Smooth muscle cell (in vitro differentiated cells): ENCODE data around the gene PLCL2. TPM values are rescaled to one million over a fixed set of nuclear protein-coding genes. Genes with fewer than 3 reads are reported as not detected.

Experiments
- DNase-seq: peaks from one replicate; lab custom pipeline; 2025; ENCODE audit not compliant: unreplicated experiment; lab: John Stamatoyannopoulos, UW
- H2AFZ ChIP-seq: fragments of 200-600 bp; sonication (generic); 2 replicates; pipeline ENCODE4 v1.6.0; 2016; ENCODE audit warnings: antibody characterized with exemption, low read depth, mild to moderate bottlenecking
- H3F3A ChIP-seq: fragments of 200-600 bp; sonication (generic); 2 replicates; pipeline ENCODE4 v1.6.0; 2017; ENCODE audit warnings: antibody characterized with exemption, low read depth
- H3K27ac ChIP-seq: fragments of 200-600 bp; sonication (generic); 2 replicates; pipeline ENCODE4 v1.5.1; 2016; ENCODE audit warnings: low read depth, mild to moderate bottlenecking
- H3K27me3 ChIP-seq: fragments of 200-600 bp; sonication (generic); 2 replicates; pipeline ENCODE4 v1.6.1; 2016; ENCODE audit warnings: low read depth, mild to moderate bottlenecking
- H3K36me3 ChIP-seq: fragments of 200-600 bp; sonication (generic); 2 replicates; pipeline ENCODE4 v1.5.1; 2016; ENCODE audit warnings: low read depth
- H3K4me1 ChIP-seq: fragments of 200-600 bp; sonication (generic); 2 replicates; pipeline ENCODE4 v1.5.1; 2016; ENCODE audit warnings: low read depth
- H3K4me2 ChIP-seq: fragments of 200-600 bp; sonication (generic); 2 replicates; pipeline ENCODE4 v1.6.0; 2016; ENCODE audit warnings: mild to moderate bottlenecking
- H3K4me3 ChIP-seq: fragments of 200-600 bp; sonication (generic); 2 replicates; pipeline ENCODE4 v1.5.1; 2016; ENCODE audit warnings: mild to moderate bottlenecking
- H3K79me2 ChIP-seq: fragments of 200-600 bp; sonication (generic); 2 replicates; pipeline ENCODE4 v1.6.0; 2016; ENCODE audit warnings: low read depth, mild to moderate bottlenecking
- H3K9ac ChIP-seq: fragments of 200-600 bp; sonication (generic); 2 replicates; pipeline ENCODE4 v1.6.0; 2016; ENCODE audit warnings: low read depth
- H3K9me3 ChIP-seq: fragments of 200-600 bp; sonication (generic); replicated peaks from 2 replicates; pipeline ENCODE4 v1.5.1; 2016; ENCODE audit warnings: low read depth
- H4K20me1 ChIP-seq: fragments of 200-600 bp; sonication (generic); 2 replicates; pipeline ENCODE4 v1.6.0; 2016; ENCODE audit warnings: low read depth
- WGBS: methylation state at CpG from one replicate; pipeline ENCODE4 v1.1.7; 2016; ENCODE audit warnings: low lambda C conversion rate; 5-methylcytosine and 5-hydroxymethylcytosine counted together
- polyA plus RNA-seq: library from polyadenylated mRNA; unstranded; fragments of >200 nt; fragmentation: Nextera tagmentation; extraction: Ambion mirVana; gene quantifications from 2 replicates; pipeline ENCODE4 v1.2.1, GENCODE V29; 2016
- total RNA-seq: library from RNA; depleted of rRNA; stranded (reverse); fragments of >200 nt; gene quantifications from 2 replicates; pipeline ENCODE4 v1.2.3, GENCODE V29; 2014
- TF ChIP-seq, protein P1 (sequence below): fragments of 200-600 bp; sonication (generic); IDR thresholded peaks from 2 replicates; pipeline ENCODE4 v1.5.1; 2017; ENCODE audit warnings: borderline replicate concordance, mild to moderate bottlenecking, antibody characterized with exemption; ENCODE audit not compliant: insufficient read depth, poor library complexity, severe bottlenecking

PLCL2 gene
- total and polyA plus RNA-seq, 2 experiments from 2014 or later: 2.1 to 5.0 TPM

DNA sequence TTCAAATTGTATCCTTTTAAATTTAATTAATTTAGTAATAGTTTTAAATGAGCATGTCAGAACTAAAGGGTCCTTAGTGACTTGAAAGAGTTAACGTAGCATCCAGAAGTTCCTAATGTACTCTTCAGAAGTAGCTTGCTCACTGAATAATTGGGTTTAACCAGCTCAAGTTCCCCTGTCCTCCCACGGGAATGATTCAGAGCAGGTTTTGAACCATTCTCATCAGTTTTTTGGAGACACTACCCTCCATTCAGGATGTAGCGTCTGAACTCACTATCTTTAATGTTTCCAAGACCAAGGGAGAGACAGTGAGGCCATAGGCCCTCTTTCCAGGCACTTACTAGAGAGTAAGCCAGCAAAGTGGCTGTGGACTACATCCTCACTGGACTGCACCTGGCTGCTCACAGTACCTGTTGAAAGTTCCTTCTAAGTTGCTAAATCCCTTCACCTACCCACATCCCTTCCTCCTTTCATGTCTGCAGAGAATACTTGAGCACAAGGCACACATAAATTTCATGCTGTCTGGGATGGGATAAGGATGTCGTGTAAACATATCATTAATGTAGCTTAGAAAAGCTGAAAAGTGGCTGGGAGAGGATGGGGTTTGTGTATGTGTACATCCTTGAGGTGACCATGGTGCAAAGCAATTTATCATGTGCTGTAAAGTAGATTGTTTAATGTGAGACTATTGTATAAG is 146.3 kb downstream of the PLCL2 start:
- no peaks in the 10 kb centered on the region for H3K9me3 ChIP-seq
- TF ChIP-seq, protein P1, sequence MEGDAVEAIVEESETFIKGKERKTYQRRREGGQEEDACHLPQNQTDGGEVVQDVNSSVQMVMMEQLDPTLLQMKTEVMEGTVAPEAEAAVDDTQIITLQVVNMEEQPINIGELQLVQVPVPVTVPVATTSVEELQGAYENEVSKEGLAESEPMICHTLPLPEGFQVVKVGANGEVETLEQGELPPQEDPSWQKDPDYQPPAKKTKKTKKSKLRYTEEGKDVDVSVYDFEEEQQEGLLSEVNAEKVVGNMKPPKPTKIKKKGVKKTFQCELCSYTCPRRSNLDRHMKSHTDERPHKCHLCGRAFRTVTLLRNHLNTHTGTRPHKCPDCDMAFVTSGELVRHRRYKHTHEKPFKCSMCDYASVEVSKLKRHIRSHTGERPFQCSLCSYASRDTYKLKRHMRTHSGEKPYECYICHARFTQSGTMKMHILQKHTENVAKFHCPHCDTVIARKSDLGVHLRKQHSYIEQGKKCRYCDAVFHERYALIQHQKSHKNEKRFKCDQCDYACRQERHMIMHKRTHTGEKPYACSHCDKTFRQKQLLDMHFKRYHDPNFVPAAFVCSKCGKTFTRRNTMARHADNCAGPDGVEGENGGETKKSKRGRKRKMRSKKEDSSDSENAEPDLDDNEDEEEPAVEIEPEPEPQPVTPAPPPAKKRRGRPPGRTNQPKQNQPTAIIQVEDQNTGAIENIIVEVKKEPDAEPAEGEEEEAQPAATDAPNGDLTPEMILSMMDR: no peak
- no peaks in the 10 kb centered on the region for H4K20me1 ChIP-seq
- 68% methylated on average over 4 of the region's 4 CpGs for WGBS
- H3K4me3 ChIP-seq: no peak overlapping the region
- no peak overlapping the region for H2AFZ ChIP-seq
- no peaks in the 10 kb centered on the region for H3K79me2 ChIP-seq
- H3K27me3 ChIP-seq: no peaks in the 10 kb centered on the region
- DNase-seq: no peak
- no peaks in the 10 kb centered on the region for H3K4me1 ChIP-seq
- H3K36me3 ChIP-seq: no peaks in the 10 kb centered on the region
- no peak overlapping the region for H3K27ac ChIP-seq
- H3K4me2 ChIP-seq: no peak overlapping the region
- H3F3A ChIP-seq: no peaks in the 10 kb centered on the region
- H3K9ac ChIP-seq: no peak overlapping the region

DNA sequence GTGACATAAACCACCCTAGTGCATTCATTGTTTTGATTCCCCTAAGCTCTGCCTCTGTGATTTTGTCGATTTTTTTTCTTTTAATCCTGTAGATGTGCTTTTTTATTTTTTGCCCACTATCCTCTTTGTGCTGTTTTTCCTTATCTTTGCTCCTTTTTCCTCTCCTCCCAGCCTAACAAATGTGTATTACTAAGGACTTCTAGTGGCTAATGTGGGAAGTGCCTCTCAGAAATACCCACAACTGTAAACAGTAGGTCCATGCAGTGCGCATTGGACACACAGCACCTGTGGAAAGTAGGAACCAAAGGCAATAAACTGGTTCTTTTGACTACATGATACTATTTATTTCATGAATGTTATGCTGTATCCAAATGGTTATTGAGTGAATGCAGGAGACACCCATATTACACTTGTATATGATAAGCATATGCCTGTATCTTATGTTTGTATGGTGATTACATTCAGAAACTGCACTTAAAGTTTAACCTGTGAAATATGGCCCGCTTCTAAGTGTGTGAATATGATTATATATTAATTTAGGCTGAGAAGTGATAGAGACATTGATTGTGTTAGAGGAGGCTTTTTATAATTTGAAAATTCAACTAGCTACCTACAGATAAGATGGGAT is 147.8 kb downstream of the PLCL2 start:
- Histone ChIP-seq H3K27ac (no peak overlapping the region), H2AFZ (no peak overlapping the region), H3F3A (no peaks in the 10 kb centered on the region), H3K4me2 (no peak overlapping the region), H3K4me3 (no peak overlapping the region), H3K36me3 (no peaks in the 10 kb centered on the region), H3K9ac (no peak overlapping the region), H3K79me2 (no peaks in the 10 kb centered on the region), H4K20me1 (no peaks in the 10 kb centered on the region), H3K27me3 (no peaks in the 10 kb centered on the region), H3K9me3 (no peaks in the 10 kb centered on the region), H3K4me1 (no peaks in the 10 kb centered on the region)
- WGBS: 52% methylated on average over 3 of the region's 3 CpGs
- TF ChIP-seq, protein P1: peak; percentile 52
- DNase-seq: no peak

DNA sequence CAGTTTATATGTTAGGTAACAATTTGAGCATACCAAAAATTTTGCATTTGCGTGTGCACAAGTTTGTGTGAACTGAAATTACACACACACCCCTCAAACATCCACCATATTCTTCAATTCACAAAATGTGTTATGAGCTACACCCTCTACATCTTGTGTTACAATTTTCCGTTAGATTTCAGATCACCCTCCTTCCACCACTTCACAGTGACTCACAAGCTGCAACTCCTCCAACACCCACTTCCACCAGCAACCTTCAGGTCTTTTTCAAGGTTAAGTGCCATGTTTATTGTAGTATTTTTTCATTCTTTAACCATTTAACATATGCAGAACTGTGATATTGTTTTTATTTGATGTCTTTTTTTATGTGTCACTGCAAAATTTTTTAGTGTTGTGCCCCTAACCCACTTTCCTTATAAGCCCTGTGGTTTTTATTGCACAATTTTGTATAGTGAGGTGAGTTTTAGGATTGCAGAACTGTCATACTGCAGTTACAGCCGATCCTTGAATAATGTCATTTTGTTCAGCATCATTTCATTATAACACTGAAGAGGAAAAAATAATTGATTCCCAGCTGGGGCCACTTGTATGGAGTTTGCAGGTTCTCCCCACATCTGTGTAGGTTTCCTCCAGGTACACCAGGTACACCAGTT is 148.9 kb downstream of the PLCL2 start:
- H3K9ac ChIP-seq: no peak overlapping the region
- H2AFZ ChIP-seq: no peak overlapping the region
- no peaks in the 10 kb centered on the region for H3K9me3 ChIP-seq
- H3K27ac ChIP-seq: no peak overlapping the region
- no peaks in the 10 kb centered on the region for H3F3A ChIP-seq
- H3K79me2 ChIP-seq: no peaks in the 10 kb centered on the region
- H3K27me3 ChIP-seq: no peaks in the 10 kb centered on the region
- H3K36me3 ChIP-seq: no peaks in the 10 kb centered on the region
- no peaks in the 10 kb centered on the region for H4K20me1 ChIP-seq
- no peak overlapping the region for H3K4me3 ChIP-seq
- H3K4me2 ChIP-seq: no peak overlapping the region
- no peaks in the 10 kb centered on the region for H3K4me1 ChIP-seq
- 78% methylated on average over 3 of the region's 3 CpGs for WGBS
- no peak for DNase-seq
- TF ChIP-seq, protein P1: no peak
